HG03342 (cell line): Measurements from ENCODE around the gene C22orf23.

Source experiments
- ATAC-seq: cut with Tn5 transposase; IDR thresholded peaks from one replicate; pipeline ENCODE4 v1.9.1; 2021; ENCODE audit warnings: mild to moderate bottlenecking, moderate library complexity; ENCODE audit not compliant: unreplicated experiment

The C22orf23 gene

GRCh38 chr22:37953437-37954179 is at the start of gene C22orf23, which contains the start of gene POLR2F:
Gene C22orf23, minus strand, starts transcription at chr22:37953601. Its CDS starts 452 bp downstream, at chr22:37953149.
Gene POLR2F, plus strand, starts transcription at chr22:37953699. Its CDS starts 89 bp downstream, at chr22:37953788.
- ATAC-seq = peak; percentile 80

DNA sequence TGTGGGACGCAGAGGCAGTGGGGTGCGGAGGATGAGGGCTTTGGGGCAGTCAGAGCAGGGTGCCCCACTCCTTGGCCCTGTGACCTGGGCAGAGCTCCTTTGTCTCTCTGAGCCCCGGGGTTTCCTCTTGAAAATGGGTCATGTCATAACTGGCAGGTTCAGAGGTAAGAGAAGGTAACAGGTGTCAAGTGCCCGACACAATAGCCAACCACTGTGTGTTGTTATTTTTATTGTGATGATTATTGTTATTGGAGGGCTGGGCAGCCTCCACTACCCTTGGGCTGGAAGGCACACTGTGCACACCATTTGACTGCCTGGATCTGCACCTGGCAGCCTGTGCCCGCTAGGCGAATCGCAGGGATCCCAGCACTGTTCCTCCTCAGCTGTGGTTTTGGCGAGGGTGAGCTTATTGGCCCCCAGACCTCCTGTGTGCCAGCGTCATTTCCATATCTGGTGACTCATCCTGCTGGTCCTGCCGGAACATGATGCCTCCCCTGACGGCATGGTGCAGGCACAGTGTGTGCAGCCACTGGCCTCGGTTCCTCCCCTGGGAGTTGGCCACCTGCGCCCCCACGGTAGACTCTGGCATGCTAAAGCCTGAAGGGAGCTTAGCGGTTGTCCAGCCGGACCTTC is 46.4 kb upstream of the C22orf23 start:
- ATAC-seq = no peak

DNA sequence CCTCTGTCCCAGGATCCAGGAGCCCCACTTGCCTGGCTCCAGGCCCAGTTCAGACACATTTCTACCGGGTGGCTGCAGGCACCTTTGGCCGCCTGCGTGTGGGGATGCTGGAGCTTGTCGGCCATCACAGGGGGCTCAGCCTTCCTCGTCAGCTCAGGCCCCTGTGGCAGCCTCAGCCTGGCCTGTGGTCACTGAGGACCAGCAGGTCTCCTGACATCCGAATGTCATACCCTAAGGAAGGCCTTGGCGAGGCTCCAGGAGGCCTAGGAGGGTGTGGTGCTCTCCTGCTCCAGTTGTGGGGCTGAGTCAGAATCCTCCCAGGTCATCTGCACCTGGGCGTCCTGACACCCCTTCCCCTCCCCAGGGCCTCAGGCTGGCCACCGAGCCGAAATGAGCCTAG is 45.8 kb upstream of the C22orf23 start:
- ATAC-seq = no peak

GRCh38 chr22:37998543-37998942 is 45.1 kb upstream of the C22orf23 start:
- no peak for ATAC-seq

GRCh38 chr22:37996515-37997246 is 43.3 kb upstream of the C22orf23 start:
- ATAC-seq = no peak

DNA sequence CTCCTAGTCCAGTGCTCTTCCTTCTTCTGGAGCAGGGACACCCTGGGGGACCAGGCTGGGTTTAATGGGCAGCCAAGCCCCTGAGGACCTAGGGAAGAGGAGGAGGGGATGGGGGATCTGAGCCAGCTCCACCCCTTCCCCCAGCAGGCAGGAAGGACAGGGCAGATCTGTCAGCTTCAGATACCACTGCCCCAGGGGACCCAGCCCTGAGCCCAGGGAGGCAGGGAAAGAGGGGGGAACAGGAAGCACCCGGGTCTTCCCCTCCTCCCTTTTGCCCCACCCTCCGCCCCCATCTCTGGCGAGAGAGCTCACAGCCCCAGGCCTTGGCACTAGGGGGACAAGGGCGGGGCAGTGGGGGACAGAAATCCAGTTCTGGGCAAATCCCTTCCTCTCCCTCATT is 42.7 kb upstream of the C22orf23 start:
- no peak for ATAC-seq

- no peak for ATAC-seq
Measured at GRCh38 chr22:37995460-37995859, 42.1 kb upstream of the C22orf23 start.

- no peak for ATAC-seq
Measured at GRCh38 chr22:37994982-37995381, 41.6 kb upstream of the C22orf23 start.

DNA sequence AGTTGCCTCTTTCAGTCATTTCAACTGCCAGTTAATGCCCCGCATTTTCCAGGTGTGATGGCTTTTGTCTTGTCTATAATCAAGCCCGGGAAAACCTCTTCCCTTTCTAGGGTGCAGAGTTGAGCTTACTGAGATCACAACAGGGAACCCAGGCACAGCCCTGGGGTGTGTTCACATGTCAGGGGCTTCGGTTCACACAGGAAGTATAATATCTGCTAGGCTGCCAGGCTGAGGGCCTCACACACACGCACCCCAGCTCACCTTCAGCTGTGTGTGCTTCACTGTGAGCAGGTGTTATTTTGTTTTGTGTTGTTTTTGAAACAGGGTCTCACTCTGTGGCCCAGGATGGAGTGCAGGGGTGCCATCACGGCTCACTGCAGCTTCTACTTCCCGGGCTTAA is 40.6 kb upstream of the C22orf23 start:
- ATAC-seq = no peak

DNA sequence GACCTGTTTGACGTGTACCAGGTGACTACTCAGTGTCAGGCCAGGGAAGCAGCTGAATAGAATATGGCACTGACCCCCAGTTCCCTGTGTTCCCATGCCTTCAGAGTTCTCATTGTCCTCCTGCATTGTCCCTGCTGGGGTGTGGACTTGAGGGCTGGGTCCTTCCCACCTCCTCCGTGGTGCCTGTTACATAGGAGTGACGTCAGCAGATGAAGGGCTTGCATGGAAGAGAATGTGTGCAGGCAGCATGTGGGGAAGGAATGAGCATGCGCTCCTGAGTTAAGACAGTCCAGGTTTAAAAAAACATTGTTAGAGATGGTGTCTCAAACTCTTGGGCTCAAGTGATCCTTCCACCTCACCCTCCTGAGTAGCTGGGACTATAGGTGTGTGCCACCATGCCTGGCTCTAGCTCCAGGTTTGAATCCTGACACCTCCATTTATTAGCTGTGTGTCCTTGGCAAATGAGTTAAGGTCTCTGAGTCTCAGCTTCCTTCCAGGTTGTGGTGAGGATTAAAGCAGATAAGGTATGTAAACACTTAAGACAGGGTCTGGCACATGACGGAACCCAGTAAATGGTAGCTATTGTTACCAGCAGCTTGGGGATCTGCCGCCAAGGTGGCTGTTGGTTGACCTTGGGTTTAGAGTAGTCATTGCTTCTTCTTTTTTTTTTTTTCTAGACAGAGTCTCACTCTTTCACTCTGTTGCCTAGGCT is 38.5 kb upstream of the C22orf23 start:
- no peak for ATAC-seq

- ATAC-seq = no peak
Measured at GRCh38 chr22:37990862-37991261, 37.5 kb upstream of the C22orf23 start.

DNA sequence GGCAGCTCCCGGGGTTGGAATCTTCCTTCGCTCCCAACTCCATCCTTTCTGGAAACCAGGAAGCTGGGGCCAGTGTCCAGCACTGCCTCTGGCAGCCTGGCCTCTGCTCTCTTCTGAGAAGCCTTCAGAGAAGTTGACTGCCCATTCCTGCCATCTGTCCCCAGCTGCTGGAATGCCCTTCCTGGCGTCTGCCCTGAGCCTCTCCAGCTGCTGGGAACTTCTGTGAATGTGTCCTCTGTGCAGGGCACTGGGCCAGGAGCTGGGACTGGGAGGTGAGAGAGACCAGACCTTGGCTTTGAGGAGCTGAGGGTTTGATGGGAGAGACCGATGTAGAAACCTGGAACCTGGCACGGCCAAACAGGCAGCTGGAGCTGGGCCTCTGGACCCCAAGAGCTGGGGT is 36.9 kb upstream of the C22orf23 start:
- no peak for ATAC-seq

DNA sequence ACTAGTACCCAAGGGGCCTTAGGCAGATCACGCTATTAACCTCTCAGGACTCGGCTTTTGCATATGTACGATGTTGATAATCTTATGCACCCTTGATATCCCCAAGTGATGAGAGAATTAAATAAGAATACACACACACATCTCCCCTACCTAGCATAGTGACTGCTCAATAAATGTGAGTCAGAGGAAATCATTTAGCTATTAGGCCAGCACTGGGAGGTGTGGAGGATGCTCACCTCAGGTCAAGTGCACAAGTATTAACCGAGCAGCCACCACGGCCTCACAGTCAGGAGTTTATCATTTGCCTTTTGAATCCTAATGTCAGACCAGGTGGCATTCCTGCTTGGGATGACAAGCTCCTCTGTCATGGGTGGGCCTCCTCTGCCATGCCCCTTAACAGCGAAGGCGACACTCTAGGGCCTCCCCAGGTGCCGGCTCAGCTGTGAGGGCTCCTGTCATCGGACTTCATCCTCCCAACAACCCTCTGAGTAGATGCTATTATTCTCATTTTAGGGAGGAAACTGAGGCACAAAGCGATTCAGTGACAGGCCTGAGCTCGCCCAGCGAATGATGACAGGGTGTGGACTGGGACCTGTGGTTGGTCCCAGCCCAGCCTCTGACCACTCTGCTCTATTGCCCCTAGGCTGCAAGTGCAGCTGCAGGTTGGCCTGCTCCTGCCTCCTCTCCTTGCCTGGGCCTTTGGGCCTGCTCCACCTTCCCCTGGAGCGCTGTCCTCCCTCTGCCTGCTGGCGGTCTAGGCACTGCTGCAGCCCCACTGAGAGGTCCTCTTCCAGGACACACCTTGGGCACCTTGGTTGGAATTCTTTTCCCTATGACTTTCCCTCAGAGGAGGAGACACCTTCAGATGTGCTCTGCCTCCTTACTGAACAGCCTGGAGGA is 36.0 kb upstream of the C22orf23 start:
- no peak for ATAC-seq

- no peak for ATAC-seq
Measured at GRCh38 chr22:37986371-37986770, 33.0 kb upstream of the C22orf23 start.

DNA sequence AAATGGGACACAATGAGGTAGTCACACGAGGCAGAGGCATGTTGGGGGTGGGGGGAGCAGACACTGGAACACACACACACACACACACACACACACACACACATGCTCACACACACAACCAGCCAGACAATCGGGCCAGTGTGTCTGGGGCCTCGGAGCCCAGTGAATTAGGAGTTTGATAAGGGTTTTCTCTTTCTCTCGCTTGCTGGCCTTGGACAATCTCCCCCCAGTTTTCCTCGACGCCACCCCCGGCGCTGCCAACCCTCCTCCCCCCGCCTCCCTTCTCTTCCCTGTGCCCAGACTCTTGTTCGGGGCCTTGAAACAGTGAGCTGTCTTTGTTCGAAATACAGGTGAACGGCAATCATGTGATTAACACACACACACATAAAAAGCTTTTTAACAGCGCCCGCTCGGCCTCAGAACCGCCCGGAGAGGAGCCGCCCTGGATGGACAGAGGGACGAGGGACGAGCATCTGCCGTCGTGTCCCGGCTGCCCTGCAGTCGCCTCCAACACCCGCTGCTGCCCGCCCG is 32.4 kb upstream of the C22orf23 start:
- ATAC-seq = no peak

DNA sequence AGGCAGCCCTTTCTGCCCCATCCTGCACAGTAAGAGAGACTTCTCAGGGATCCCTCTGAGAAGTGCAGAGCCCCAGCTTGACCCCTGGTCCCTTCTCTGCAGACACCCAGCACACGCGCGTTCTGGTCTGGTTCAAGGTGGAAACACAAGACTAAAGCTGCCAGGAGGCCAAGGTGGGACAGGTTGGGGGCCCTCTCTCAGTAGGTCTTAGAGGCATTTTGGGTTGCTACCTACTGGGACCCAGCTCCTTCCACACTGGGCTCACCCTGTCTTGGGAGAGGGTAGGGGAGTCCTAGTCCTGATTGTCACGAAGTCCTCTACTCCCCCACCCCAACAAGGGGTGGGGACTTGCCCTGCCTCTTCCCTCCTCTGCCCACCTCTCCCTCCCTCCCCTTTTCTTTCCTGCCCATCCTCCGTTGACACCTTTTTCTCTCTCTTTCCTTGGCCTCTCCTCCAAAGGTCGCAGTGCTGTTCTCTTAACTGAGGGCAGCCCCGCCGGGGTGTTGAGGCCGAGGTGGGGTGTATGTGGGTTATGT is 31.7 kb upstream of the C22orf23 start:
- no peak for ATAC-seq

DNA sequence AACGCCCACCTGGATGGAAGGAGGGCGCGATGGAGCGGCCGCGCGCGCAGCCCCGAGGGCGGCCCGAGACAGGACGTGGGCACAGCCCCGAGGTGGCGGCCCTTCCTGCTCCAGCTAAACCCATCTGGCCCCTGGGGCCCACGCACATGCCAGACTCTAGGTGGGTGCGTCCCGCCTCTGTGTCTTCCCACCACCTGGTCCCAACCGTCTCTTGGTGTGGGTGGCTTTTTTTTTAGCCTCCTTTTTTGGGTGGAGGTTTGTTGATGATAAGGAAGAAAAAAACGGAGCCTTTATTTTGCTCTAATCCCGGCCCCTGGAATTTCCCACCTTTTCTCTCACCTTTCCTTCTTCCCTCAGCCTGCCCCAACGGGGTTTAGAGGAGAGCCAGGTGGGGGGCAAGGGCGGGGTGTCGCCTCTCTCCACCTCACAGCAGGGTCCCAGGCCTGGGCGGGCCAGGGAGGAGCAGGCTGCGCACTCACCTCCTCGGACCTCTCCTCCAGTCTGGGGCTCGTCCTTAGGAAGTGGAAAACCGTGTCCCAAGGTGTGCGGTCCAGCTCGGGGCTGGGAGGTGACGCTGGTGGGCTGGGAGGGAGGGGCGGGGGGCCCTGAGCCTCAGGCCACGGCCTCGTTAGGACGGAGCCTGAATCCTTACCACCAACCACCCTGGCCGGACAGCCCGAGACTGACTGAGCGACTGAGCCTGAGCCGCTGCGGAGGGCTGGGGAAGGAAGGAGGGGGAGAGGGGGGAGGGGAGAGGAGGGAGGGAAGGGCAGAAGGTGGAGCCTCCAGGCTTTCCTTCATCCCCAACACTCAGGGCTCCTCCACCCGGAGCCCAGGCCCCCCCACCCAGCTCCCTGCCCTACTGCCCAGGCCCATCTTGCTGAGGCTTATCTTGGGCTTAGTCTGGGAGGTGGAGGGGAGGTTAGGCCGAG is 30.7 kb upstream of the C22orf23 start, which contains the start of gene SOX10:
Gene SOX10, minus strand, starts transcription at position 696 of the 932 bp plus-strand sequence. CDS start 771 bp downstream, outside the sequence.
- no peak for ATAC-seq
